Activated CD4-positive, CD25-positive, alpha-beta regulatory T cell (primary cell): ENCODE measurements around the gene DNTTIP2.
A peak's percentile ranks its signal among the peaks of the same experiment; 100 is the strongest.
"Not testable (repeated sequence)": the region's sequence is repeated elsewhere in the genome, so short reads cannot be mapped to it uniquely, and the experiment has no call there.

ENCODE experiments used
- DNase-seq, 4 experiments: peaks; one replicate each; lab custom pipeline; 2025; lab: John Stamatoyannopoulos, UW

The DNTTIP2 gene

DNA sequence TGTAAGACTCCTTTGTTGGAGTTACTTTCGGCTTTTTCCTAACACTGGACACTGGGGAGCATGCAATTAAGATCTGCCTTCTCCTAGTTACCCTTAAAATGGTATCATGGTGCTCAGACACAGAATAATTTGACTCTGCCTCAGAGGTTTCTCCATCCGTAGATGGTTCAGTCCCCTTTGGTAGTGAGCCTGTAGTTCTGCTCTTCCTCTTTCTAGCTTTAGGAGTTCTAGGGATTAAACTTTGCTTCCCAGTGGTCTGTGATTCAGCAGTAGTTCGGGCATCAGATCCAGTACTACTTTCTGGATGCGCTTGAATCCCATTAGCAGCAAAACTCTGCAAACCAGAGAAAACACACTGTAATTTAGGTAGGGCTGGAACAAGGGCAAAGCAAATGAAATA, 1.5 kb downstream of the DNTTIP2 start:
- no peak for DNase-seq

DNA sequence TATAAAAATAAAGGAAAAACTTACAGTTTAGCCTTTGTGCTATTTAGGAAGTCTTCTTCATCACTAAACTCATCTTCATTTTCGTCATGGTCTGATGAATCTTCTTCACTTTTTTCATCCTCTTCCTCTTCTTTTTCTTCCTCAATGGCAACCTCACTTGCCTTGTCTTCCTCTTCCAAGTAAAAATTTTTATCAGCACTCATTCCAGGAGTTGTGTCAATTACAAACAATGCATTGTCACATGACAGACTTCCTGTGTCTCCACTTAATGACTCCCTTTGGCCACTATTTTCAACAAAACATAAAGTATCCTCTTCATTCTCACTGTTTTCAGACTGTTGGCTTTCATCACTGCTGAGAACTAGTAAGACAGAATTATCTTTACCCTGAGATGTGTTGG, 2.8 kb downstream of the DNTTIP2 start:
- no peak for DNase-seq

DNA sequence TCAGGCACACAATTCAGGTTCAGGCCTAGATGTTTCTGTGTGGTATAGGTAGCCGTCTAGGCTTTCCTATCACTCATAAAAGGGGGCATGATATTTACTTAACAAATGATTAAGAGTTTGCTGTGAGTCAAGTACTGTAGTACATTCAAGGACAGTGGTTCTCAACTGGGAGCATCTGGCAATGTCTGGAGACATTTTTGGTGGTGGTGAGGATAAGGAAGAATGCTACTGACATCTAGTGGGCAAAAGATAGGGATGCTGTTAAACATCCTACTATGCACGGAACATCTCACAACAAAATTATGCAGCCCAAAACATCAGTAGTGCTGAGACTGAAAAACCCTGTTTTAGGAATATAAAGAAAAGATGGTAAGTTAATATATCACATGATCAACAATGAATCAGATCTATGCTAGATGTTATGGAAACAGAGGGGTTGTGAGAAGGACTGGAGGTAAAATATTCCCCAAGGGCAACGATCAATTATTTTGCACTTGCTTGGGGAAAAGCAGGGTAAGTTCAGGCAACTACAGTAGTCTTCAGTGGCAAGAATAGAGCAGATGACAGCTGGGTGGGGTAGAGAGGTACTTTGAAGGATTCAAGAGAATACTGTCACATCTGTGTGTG, 4.9 kb downstream of the DNTTIP2 start:
- DNase-seq: no peak

DNA sequence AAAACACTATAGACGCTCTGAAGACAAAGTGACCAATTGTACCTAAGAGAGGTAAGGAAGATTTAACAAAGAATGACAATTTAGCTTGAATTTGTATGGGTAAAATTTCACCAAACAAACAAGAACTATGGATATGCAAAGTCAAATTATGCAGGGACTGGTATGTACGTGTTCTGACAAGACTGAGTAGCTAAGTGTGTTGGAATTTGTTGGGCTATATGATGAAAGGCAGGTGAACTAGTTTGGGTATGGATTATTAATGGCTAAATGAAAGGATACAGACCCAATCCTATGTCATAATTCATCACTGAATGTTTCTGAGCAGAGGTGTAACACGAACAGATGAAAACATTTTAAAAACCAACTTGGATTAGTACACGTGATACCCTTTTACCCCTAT, 7.6 kb downstream of the DNTTIP2 start:
- DNase-seq: no peak

DNA sequence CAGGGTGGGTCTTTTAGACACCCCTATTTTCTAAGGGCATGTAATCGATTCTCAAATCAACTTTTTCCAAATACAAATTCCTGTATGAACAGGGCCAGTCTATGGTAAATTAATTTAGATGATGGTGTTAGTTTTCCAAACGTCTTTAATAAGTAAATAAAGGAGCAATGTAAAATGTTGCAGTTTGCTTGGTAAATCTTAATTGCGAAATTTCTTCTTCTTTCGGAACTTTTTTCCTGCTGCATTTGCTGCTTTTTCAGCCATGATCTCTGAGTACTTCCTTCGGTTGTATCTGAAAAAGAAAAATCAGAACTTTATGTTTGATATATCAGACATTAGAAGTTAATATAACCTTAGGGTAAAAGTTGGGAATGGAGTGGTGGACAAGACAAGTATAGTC, 9.4 kb downstream of the DNTTIP2 start:
- DNase-seq: no peak

DNA sequence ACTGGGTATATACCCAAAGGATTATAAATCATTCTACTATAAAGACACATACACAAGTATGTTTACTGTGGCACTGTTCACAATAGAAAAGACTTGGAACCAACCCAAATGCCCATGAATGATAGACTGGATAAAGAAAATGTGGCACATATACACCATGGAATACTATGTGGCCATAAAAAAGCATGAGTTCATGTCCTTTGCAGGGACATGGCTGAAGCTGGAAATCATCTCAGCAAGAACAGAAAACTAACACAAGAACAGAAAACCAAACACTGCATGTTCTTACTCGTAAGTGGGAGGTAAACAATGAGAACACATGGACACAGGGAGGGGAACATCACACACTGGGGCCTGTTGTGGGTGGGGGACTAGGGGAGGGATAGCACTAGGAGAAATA, 10.5 kb downstream of the DNTTIP2 start:
- not testable (repeated sequence) for DNase-seq

DNA sequence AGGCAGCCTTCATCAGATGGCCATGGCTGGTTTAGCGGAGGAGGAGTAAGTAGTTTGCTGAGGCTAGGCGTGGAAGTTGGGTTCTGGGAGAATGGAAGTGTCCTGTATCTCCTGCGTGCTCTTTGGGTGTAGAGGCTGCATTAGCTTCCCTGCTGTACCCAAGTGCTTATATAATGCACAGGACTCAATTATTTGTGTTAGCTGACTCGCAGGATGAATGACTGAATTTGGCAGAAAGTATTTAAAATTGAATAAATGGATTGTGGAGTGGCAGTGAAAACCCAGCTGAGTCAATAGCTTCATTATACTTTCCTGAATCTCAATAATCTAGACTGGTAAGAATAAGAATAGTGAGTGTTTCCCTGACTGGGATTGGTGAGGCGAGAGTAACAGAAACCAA, 13.8 kb downstream of the DNTTIP2 start:
- DNase-seq: no peak

DNA sequence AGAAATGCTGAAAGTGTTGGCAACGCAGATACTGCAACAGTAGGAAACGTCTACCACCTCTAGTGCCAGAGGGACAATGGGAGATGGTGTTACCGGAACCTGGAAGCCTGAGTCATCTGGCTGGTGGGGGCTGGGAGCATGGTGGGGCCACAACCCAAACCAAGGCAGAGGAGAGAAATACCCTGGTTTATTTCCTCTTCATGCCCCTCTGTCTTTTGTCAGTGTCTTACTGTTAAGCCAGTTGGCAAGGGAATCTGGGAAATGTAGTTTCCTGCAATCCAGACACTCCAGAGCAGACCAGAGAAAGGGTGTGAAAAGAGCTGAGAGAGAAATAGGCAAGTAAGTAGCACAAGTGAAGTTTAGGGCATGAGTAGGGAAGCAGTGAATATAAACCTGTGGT, 14.8 kb downstream of the DNTTIP2 start:
- DNase-seq: no peak

DNA sequence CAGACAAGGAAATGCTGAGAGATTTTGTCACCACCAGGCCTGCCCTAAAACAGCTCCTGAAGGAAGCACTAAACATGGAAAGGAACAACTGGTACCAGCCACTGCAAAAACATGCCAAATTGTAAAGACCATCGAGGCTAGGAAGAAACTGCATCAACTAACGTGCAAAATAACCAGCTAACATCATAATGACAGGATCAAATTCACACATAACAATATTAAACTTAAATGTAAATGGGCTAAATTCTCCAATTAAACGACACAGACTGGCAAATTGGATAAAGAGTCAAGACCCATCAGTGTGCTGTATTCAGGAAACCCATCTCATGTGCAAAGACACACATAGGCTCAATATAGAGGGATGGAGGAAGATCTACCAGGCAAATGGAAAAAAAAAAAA, 21.4 kb downstream of the DNTTIP2 start:
- not testable (repeated sequence) for DNase-seq

DNA sequence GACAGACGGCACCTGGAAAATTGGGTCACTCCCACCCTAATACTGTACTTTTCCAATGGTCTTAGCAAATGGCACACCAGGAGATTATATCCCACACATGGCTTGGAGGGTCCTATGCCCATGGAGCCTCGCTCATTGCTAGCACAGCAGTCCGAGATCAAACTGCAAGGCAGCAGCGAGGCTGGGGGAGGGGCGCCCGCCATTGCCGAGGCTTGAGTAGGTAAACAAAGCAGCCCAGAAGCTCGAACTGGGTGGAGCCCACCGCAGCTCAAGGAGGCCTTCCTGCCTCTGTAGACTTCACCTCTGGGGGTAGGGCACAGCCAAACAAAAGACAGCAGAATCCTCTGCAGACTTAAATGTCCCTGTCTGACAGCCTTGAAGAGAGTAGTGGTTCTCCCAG, 23.0 kb downstream of the DNTTIP2 start:
- DNase-seq: not testable (repeated sequence)

DNA sequence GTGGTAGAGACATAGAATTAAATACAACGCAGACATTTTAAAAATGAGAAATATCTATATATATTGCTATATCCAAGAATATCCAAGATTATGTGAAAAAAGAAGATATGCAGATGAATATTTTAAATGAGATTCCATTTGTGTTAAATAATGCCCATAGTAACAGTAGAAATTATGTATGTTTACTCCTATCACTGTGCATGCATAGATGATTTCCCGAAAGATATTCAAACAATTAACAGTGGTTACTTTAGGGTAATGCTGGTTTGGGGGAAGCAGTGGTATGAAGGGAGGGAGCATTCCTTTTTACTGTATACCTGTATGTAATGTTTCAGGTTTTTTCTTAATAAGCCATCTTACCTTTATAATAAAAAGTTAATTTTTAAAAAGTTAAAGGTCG, 25.1 kb downstream of the DNTTIP2 start:
- DNase-seq: no peak

DNA sequence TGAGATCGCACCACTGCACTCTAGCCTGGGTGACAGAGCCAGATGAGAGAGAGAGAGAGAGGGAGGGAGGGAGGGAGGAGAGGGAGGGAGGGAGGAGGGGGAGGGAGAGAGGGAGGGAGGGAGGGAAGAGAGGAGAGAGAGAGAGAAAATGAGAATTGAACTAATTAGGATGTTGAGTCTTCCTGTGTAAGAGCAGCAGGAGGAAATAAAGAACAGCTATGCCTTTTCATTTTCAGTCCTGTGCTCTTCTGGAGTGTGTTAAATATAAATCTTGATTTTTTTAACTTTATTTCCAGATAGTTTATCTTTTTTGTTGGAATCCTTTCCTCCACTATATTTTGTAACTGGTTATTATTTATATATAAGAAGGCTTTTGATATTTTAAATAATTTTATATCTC, 27.1 kb downstream of the DNTTIP2 start:
- no peak for DNase-seq

DNA sequence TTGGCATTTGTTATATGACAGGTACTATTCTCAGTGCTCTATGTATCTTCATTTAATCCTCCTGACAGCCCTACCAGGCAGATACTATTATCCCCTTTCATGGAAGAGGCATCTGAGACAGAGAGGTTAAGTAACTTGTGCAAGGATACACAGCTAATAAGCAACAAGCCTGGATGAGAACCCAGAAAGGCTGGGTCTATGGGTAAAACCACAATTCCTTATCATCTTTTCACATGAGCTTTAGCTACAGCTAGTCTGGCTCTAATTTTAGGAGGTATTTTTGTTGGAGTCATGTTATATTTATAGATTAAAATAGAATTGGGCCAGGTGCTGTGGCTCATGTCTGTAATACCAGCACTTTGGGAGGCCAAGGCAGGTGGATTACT, 27.7 kb downstream of the DNTTIP2 start:
- DNase-seq: no peak

DNA sequence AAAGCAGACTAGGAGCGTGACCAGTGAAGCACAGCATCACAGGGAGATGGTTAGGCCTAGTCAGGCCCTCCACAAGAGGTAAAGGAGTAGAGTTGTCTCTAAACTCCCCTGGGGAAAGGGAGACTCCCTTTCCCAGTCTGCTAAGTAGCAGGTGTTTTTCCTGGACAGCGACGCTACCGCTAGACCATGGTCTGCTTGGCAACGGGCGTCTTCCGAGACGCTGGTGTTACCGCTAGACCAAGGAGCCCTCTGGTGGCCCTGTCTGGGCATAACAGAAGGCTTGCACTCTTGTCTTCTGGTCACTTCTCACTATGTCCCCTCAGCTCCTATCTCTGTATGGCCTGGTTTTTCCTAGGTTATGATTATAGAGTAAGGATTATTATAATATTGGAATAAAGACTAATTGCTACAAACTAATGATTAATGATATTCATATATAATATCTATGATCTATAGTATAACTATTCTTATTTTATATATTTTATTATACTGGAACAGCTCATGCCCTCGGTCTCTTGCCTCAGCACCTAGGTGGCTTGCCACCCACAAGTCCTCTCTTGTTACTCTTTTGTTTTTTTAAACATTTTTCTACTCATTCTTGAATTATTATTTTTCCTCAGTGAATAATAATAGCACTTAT, 28.2 kb downstream of the DNTTIP2 start:
- DNase-seq: peak; percentile 8 to 22 (median 20)

DNA sequence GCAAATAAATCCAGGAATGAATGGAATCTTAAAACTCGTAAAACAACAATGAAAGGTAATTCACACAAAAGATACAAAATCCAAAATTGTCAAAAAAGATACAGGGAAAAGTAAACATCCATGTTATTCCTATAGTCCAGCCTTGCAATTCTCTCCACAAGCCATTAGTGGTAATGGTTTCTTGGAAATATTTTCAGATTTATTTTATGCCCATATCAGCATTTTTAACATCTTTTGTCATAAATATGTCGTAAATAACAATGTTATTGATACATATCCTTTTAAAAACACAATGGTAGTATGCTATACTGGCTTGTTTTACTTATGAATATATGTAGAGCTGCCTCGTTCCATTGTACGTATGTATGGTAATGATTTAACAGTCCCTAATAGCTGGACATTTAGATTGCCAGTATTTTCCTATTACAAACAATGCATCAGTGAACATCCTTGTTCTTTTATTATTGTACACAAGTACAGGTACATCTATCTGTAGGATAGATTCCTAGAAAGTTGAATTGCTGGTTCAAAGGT, 30.6 kb downstream of the DNTTIP2 start:
- DNase-seq: no peak

DNA sequence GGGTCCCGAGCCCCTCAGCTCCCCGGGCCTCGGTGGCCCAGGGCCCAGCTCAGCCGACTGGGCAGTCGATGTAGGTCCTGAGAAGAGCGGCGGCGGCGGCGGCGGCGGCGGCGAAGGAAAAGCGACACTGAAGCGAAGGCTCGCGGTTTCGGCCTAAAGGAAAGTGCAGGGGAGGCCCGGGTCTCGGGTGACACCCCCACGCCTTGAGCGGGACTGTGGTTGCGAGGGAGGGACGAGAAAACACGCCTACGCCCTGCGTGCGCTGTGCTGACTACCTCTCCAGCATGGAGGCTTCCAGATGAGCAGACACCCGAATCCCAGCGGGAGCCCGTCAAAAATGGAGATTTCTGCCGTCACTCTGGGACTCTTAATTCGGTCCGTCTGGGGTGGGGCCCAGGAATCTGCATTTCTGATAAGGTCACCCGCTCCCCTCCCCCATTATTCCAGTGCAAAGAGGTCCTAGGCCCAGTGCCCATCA, 31.2 kb downstream of the DNTTIP2 start:
- DNase-seq: peak; percentile 31 to 46 (median 38)

DNA sequence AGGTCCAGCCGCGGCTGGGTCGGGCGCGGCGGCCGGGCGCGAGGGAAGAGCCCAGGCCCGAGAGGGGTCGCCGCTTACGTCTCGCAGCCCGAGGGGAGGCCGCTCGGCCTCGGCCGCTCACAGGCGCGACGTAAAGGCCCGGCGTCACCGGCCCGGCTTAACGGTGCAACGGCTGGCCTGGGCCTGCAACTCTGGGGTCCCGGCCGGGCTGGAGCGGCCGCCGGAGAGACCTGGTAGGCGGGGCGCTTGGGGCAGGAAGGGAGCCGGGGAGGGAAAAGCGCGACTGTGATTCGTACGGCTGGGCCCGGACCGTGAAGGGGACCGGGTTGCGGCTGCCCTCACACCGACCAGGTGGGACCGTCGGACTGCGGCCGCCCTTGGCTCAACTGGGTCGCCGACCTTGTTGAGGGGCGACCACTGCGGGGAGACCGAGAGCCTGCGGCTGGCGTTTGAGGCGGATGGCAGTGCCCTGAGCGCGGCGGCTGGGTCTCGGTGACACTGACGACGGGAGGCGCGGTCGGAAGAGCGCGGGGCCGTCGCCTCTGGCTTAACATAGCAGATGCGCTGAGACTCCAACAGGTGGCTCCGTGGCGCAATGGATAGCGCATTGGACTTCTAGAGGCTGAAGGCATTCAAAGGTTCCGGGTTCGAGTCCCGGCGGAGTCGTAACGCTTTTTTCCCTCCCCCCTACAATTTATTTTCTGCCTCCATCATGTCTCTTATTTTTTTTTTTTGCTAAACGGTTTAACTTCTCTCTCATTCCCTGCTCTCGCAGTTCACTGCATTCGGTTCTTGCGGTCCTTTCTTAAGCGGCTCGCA, 31.8 kb downstream of the DNTTIP2 start:
- DNase-seq: peak; percentile 76 to 84 (median 82)

DNA sequence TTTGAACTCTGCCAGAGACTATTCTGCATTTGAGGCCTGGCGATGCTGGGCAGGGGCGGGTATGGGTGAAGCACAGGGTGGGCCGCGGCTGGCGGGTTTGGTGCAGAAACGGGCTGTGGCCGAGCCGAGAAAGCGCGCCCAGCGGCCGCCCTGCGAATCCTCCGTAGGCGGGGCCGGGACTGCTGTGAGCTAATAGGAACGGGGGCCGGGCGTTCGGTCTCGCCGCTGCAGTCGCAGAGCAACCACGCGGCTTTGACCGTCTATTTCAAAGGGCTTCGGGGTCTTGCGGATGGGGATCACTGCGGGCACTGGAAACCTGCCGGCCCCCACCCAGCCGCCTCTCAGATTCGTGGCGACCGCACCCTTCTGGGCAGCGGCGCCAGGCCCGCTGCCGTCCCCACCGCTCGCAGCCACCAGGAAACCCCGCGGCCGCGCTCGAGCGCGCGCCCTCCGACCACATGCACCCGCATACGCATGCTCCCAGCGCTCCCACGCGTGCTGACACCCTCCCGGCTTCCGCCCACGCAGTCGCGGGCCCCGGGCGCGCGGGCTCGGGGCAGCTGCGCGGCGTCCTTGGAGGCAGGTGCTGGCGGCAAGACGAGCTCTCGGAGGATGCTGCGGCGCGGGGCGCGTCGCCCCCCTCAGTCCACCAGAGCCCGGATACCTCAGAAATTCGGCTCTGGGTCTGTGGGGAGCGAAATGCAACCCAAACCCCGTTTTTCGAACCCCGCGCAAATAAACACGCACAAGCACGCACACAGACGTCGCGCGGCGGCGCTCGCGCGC, 32.6 kb downstream of the DNTTIP2 start:
- DNase-seq: peak; percentile 57 to 79 (median 72)

DNA sequence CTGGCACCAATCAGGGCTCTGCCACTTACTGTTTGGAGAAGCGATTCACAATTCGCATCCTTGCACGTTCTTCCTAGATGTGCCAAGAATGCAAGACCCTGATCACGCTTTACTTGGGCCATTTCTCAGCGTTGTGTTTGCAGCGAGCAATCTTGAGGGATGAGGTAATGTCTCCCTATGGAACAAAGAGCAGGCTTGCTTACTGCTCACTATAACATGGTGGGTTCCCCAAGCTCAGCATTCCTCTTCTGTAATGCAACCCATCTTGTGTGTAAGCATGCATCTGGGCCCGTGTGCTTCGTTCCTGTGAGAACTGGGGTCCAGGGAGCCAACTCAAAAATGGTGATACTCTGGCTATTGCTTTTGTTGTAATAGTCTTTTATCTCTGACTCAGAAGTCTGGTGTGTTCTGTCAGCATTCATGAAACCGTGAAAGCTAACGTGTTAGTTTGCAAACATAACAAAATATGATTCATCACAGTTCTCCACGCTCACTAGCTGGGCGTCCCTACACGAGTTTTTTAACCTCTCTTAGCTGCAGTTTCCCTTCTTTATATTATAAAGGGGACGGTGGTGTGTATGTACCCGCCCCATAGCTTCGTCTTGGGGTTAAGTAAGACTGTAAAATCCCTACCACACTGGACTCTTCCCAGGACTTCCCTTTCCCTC, 33.3 kb downstream of the DNTTIP2 start:
- peak in 2 of 4 experiments; percentile 4 to 34 for DNase-seq

DNA sequence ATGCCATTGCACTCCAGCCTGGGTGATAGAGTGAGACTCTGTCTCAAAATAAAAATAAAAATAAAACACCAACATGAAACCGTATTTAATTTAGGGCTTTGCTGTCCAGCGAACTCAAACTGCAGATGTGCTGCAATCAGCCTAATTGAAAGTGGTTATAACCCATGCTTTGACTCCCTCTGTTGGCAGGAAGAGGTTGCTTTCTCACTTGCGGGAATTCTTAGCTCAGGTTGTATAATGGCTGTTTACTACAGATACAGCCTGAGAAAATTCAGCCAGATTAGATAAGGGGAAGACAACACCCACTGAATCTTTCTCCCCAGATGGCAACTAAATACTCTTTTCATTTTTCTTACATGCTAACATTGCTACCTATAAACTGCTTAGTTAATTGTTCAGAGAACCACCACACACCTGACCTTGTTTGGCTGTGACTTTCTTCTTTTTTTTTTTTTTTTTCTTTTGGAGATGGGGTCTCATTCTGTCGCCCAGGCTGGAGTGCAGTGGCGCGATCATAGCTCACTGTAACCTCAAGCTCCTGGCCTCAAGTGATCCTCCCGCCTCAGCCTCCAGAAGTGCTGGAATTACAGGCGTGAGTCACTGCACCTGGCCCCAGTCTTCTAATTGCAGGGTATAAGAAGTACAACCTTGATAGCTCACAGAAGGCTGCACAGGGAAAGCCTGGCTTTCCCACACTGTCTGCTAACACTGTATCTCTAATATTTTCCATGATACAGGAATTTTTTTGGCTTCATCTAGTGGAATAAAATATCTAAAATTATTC, 34.6 kb downstream of the DNTTIP2 start:
- DNase-seq: no peak
